HG03439 (cell line): ENCODE results near the gene PLEKHA6.
"Not testable (repeated sequence)": the region's sequence is repeated elsewhere in the genome, so short reads cannot be mapped to it uniquely, and the experiment has no call there.

Experiments used
- ATAC-seq: cut with Tn5 transposase; IDR thresholded peaks from one replicate; pipeline ENCODE4 v1.9.1; 2021; ENCODE audit warnings: mild to moderate bottlenecking, moderate library complexity; ENCODE audit not compliant: unreplicated experiment

The PLEKHA6 gene

DNA sequence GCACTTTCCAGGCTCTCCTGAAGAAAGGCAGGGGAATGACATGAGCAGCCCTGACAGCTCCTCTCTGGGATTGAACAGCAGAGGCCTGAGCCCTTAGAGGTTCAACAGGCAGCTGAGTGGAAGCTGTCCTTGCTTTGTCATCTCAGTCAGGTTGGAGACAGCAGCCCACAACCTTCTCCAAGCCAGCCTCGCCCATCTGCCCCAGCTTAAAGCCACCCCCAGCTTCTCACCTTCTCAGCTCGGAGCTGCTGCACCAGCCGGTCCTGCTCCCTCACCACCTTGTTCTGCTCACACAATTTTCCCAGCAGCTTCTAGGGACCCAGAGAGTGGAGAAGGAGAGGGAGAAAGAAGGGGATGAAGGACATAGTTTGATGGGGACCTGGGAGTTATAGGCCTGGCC, 110.8 kb downstream of the PLEKHA6 start:
- ATAC-seq, result no peak

DNA sequence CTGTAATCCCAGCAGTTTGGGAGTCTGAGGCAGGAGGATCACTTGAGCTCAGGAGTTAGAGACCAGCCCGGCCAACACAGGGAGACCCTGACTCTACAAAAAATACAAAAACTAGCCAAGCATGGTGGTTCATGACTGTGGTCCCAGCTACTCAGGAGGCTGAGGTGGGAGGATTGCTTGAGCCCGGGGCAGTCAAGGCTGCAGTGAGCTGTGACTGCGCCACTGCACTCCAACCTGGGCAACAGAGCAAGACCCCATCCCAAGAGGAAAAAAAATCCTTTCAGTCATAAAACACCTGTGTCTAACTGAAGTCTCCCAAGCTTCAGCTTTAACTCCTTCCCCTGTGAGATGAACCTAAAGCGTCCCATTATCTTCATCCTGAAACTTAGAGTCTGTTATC, 112.9 kb downstream of the PLEKHA6 start:
- no peak for ATAC-seq

DNA sequence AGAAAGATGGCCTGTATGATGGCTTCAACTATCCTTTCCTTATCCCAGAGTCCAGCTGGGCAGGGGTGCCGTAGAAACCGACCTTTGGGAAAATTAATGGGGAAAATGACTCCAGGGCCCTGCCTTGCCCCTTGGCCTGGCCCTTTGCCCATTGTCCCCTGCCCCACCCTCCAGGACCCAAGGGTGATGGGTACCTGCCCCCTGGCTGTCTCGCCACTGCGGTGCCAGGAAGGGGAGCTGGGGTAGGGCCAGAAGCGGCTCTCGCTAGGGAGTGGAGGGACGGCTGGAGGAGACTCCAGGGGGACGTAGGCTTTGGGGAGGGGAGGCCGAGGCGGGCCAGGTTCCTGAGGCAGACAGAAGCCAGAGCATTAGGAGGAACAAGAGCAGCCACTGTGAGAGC, 116.8 kb downstream of the PLEKHA6 start:
- no peak for ATAC-seq

DNA sequence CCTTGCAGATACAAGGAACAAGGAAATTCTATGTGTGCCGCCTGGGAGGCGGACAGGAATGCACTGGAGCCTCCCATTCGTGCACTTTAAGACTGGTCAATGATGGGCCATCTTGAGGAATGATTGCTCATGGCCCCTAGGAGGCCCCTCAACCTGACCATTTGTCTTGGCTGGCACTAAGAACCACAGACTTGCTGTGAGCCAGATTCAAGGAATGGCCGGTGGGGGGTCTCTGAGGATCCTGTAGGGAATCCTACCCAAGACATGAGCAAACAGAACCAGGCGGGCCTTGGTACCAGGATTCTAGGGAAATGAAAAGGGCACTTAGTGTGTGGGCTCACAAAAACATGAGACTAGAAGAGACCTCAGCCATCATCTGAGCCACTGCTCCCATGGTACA, 117.8 kb downstream of the PLEKHA6 start:
- ATAC-seq, result no peak

DNA sequence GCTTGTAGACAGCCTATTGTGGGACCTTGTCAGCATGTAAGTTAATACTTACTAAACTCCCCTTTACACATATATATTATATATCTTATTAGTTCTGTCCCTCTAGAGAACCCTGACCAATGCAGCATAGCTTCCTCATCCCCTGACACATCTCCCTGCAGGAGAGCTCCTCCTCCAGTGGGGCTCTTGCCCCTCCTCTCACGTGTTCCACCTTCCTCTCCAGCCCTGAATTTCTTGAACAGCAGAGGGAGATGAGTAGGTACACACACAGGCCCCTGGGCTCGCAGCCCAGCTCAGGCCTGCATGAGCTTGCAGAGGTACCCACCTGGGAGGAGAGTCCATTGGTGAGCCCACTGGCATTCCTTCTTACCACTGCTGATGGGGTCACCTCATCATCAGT, 118.7 kb downstream of the PLEKHA6 start:
- no peak for ATAC-seq

DNA sequence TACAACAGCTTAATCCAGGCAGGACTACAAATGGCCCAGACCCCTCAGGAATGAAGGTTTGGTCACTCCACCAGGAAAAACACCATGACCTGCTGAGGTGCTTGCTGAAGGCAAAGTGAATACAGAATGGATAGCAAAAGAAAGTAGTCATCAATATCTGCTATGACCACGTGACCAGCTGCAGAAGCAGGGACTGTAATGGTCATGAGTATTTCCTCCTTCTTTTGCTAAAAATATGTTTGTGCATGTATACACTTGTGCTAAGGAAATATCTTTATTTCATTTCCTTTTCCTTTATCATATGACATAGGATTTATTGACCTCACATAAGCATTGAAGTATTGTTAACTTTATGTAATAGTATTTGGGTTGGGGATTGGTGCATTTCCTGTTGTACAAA, 119.5 kb downstream of the PLEKHA6 start:
- ATAC-seq, result no peak

DNA sequence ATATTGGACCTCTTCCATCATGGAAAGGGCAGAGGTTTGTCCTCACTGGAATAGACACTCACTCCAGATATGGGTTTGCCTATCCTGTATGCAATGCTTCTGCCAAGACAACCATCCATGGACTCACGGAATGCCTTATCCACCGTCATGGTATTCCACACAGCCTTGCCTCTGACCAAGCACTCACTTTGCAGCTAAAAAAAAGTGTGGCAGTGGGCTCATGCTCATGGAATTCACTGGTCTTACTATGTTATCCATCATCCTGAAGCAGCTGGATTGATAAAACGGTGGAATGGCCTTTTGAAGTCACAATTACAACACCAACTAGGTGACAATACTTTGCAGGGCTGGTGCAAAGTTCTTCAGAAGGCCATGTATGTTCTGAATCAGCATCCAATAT, 120.3 kb downstream of the PLEKHA6 start:
- not testable (repeated sequence) for ATAC-seq

DNA sequence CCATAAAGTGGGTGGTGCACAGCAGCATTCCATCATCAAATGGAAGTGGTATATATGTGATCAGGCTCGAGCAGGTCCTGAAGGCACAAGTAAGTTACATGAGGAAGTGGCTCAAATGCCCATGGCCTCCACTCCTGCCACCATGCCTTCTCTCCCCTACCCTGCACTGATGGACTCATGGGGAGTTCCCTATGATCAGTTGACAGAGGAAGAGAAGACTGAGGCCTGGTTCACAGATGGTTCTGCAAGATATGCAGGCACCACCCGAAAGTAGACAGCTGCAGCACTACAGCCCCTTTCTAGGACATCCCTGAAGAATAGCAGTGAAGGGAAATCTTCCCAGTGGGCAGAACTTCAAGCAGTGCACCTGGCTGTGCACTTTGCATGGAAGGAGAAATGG, 121.2 kb downstream of the PLEKHA6 start:
- ATAC-seq, result not testable (repeated sequence)

DNA sequence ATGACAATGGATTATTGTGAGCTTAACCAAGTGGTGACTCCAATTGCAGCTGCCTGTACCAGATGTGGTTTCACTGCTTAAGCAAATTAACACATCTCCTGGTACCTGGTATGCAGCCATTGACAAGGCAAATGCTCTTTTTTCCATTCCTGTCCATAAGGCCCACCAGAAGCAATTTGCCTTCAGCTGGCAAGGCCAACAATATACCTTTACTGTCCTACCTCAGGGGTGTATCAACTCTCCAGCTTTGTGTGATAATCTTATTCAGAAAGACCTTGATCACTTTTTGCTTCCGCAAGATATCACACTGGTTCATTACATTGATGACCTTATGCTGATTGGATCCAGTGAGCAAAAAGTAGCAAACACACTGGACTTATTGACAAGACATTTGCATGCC, 122.2 kb downstream of the PLEKHA6 start:
- ATAC-seq, result not testable (repeated sequence)

DNA sequence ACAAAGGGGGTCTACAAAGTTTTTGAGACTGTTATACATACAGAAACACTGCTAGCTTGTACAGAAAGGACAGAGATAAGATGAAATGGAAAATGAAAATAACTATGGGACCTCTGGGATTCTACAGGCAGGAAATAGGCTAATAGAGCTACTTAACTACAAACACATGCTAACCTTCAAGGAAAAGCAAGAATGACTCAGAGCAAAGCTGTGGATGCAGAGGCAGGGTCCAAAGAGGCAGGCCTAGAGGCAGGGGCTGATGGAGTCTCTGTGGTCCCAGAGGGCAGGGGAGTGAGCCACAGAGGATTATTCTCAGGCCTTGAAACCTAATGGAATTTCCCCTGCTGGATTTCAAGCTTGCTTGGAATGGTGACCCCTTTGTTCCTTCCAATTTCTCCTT, 127.2 kb downstream of the PLEKHA6 start:
- ATAC-seq, result no peak

DNA sequence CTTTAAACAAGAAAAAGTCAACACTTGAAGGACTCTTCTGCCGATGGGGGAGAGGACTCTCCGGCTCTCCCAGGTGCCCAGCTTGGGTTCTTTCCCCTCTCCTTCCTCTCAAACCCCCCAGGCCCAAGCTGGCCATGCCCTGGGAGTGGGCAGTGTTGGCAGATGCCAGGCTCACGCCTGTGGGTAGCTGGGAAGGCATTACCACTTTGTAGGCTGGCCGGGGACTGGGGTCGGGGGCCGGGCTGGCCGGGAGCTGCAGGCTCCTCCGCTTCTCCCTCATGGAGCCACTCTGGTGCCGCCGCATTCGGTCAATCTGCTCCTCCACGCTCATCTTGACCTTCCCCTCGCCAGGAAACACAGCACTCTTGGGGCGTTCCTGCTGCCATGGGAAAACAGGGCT, 129.5 kb downstream of the PLEKHA6 start:
- ATAC-seq, result no peak

DNA sequence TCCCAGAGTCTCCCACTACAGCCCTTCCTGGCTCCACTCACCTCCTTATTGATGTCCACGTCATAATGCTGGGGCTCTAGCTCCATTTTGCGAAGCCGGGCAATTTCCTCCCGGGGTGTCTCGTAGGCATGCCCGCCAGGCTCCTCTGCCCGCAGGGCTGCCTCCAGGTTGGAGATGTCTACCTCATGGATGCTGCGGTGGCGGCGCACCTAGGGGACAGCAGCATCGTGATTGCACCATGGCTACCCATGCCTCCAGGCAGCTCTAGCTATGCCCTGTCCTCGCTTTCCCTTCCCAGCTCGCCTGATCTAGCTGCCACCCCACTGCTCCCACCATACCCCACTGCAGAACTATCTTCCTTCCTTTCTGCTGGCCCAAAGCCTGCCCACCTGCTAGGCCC, 130.8 kb downstream of the PLEKHA6 start:
- no peak for ATAC-seq

DNA sequence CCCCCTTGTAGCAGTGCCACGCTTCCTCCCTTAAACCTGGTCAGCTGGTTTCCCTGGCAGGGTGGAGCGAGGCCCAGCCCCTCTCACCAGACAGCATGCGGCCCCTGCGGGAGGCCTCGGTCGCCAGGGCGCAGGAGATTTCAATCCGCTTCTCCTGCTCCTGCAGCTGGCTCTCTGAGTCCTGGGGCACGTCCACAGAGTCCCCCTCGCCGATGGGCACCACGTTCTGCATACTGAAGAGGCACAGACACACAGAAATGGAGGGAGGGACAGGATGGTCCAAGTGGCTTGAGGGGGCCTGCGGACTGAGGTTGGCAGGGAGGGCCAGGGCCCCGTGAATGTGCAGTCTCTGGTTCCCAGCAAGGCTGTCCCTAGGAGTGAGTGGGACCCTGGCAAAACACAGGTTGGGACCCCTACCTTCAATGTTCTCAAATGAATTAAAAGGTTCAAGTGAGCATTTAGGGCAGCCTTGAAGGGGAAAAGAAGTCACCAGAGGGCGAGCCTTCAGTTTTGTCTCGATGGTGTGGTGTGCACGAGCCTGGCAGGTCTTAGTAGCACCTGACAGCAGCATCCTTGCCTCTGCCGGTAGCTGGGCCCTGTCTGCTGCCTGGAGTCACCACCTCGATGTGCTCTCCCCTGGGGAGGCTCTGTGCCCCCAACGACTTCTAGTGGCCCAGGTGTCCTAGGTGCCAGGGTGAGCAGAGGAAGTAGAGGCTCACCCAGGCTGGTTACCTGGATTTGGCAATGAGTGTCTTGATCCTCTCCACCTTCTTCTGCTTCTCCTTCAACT, 131.5 kb downstream of the PLEKHA6 start:
- no peak for ATAC-seq

DNA sequence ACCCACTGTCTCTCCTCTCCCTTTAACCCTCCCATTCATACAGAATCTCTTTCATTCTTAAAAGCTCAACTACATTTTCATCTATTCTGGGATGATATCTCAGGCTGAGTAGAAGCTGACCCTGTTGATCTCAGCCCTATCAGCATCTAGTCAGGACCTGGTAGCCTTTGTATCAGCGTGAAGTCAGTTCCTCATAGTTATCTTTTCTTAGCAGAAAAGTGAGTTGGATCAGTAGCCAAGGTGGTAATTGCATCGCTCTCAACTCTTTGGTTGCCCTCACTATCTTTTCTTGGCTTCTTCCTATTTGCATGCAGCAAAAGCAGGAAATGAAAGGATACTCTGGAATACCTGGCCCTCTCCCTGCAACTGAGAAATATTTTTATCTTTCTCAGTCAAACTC, 132.4 kb downstream of the PLEKHA6 start:
- ATAC-seq, result no peak

DNA sequence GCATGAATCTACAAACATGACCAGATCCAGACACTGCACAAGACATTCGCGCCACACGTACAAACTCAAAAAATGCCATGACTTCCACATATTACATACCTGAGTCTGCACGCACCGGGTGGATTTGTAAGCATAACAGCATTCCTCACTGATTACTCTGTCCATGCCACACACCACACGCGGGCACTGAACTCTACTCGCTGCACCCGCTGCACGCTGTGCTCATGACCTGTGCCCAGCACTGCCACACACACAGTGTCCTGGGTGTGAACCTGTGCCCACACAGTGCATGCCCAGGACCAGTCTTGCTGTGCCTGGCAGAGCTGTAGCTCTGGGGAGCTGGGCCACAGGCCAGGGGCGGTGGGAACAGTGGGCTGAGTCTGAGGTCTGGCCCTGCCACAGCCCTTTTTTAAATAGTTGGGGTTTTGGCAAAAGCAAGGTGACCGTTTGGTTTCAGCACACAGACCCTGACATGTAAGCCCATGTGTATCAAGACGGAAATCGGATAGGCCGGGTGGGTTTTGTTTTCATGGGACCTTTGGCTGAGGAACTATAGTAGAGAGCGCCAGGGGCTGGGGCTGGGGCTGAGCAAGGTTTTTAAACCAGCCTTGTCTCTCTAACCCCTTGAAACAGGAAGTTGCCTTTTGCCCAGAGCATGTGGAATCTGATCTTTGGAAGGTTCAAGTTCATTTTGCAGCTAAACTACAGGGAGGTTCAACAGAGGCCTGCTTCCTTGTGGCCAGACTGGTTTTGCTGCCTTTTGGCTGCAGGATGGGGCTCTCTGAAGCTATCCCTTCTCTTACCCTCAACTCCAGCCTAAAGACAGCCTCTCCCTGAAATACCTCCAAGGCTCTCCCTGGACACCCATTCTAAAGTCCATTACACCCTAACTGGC, 133.6 kb downstream of the PLEKHA6 start:
- no peak for ATAC-seq

DNA sequence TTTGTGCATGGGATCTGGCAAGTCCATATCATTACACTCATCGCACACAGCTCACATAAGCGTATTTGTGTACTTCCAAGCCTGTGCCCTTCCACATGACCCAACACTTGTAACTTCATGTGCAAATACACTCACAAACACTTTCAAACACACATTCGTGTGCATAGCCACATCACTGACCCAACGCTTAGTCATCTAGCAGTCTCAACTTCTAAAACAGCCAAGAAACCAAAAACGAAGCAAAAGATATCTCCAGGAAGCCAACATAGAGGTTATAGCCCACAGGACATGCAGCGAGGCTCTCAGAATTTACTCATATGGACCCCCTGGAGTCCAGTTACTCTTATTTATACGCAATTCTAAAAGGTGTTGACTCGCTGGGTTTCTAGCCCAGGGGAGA, 135.1 kb downstream of the PLEKHA6 start:
- ATAC-seq, result no peak

DNA sequence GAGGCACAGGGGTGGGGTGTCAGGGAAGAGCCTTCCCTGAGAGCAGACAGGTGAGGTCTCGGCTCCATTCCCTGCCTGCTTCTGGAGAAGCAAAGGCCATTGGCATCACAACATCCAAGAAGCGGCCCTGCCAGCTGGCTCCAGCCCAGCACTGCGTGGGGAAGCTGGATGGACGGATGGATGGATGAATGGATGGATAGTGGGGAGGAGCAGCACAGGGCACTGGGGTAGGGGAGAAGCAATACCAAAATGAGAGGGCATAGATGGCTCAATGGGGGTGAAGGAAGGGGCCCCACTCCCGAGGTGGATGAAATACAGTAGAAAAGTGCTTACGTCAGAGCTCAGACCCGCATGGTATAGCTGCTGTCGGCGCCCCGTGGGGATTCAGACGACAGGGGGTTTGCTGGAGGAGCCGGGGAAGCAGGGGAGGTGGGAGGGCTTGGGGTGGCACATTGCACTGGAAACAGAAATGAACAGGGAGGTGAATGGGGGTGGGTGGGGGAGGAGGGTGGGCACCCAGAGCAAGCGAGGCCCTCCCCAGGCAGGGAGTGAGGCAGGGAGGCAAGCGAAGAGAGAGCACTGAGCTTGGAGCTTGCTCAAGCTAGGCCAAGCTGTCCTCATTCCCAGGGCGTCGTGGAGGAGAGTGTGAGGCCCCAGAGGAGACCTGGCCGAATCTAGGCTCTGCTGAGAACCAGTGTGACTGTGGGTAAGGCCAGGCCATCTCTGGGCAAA, 136.4 kb downstream of the PLEKHA6 start:
- ATAC-seq, result no peak

DNA sequence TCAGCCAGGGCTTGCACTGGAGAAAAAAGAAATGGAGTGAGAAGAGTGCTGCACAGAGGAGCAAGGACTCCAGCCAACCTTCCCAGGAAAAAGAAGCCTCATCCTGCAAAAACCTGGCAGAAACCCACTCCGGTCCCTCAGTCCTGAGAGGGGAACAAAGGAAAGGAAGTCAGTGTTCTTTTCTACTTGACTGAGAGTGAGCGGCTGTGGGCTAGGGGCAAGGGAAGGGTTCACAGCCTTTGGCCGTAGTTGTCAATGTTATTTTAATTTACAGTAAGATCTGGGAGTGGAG, 137.0 kb downstream of the PLEKHA6 start:
- no peak for ATAC-seq

DNA sequence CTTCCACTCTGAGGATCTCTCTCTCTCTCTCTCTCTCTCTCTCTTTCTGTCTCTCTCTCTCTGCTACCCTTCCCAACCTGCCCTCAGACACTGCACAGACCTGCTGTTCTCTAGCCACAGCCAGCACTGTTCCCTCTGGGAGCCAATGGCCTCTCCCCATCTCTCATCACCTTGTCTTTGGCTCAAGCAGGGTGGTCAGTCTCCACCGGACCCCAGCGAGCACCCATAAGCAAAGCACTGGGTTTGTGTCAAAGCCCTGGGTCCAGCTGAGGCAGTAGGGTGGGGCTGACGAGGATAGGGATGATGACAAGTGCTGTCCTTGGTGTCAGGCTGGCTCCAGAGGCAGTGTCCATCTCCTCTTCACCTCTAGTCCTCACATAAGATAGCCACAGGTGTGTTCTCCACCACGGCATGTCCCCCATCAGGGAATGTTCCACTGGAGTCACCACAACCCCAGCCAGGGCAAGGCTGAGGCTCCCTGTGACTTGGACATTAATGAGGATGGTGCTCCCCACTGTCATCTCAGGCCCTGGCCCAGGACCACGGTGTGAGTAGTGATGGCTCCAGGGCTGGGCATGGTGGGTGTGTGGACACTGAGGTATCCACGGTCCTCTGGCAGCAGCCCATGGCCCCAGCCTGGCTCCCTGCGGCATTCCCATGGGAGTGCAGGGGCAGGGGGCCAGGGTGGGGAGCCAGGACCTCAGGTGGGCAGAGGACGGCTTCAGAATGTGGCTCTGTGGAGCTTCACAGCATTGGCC, 137.5 kb downstream of the PLEKHA6 start:
- no peak for ATAC-seq

DNA sequence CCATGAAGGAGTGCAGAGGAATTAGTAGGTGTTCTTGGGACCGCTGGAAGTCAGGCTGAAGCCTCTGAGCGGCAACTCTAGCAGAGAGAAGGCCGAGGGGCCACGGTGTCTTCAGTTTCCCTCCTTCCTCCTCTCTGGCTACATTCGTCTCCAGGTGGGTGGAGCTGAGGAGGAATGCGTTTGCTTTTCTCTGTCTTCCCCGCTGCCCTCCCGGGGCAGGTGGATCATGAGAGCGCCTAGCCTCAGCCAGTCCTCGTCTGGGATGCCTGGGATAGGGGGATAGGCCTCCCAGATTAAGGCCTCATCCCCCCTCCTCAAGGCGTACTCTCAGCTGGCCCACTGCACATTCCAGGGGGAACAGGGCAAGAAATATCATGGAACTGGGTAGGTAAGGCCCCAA, 138.5 kb downstream of the PLEKHA6 start:
- no peak for ATAC-seq
